T-helper 9 cell (primary cell): ENCODE results near the gene RIN3.
"Not testable (repeated sequence)": the region's sequence is repeated elsewhere in the genome, so short reads cannot be mapped to it uniquely, and the experiment has no call there.

Experiments
- DNase-seq: peaks from one replicate; pipeline ENCODE4 v3.0.0-alpha.2; 2020

Gene RIN3

DNA sequence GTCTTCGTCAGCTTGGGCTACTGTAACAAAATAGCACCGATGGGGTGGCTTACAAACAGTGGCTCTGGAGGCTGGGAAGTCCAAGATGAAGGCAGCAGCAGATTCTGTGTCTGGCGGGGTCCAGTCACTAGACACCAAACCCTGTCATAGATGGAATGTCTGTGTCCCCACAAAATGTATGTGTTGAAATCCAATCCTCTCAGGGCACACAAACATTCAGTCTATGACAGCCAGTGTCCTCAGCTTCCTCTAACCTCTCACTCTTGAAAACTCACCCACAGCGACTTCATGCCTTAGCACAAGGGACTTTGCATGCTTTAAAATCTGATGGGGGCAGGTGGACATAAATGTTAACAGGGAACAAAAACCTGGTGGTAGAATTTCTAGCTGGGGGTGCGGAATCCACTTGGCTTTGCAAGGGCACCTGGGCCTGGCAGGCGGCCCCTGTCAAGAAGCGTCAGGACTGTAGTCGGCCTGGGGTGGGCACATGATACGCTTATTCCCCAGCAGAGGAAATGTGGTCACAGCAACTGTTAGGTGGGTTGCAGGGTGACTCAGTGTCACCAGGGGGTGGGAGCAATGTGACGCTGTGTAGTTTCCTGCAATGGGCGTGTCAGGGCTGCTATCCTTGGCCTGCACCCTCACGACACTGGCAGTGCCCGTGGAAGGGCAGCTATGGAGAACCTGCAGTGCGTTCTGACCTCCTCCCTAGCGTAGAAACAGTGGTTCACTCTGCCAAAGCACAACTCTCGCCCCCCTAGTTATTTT is 17.7 kb downstream of the RIN3 start:
- DNase-seq: no peak

DNA sequence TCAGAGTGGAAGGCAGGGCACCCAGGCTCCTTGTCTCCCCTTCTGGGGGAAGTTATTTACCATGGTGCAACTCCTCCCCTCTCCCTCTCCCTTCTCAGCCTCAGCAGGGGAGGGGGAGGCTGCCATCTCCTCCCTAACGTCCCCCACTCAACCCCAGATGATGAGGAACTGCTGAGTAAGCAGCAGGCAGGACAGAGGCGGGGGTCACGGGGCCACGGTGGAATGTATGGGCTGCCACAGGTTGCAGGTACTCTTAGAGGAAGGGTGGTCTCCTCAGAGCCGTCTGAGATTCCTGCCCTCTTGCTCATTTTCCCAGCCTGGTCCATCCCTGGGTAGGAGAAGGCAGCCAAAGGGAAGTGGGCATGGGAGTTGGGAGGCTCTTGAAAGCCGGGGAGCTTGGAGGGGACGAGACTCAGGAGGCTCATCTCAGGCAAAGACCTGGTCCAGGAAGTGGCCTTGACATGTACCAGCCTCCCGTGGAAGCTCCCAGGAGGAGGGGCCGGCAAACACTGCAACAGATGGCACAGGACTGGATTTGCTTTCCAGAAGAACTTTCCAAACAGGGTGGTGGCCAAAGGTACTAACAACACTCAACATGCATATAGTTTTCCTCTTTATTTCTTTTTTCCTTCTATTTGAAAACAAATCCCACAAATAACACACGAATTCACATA is 19.0 kb downstream of the RIN3 start:
- no peak for DNase-seq

DNA sequence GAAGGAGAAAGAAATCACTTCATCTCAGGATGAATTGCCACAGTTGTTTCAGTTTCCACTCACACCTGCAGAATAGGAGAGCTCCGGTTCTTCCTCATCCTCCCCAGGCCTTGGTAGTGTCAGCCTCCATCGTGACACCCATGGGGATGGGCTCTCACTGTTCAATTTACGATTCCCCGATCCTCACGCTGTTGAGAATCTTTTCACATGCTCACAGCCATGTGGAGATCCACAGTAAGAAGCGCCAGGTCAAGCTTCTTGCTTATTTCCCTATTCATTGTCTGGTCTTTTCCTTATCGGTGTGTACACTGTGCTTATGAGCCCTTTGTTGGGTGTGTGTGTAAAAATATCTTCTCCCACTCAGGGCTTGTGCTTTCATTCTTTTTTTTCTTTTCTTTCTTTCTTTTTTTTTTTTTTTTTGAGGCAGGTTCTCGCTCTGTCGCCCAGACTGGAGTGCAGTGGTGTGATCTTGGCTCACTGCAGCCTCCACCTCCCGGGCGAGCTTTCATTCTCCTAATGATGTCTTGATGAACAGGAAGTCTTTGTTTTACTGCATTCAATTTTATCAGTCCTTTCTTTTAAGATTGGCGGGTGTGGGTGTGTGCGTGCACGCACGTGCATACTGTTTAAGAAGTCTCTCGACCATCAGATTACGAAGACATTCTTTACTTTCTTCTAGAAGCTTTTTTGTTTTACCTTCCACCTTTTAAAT is 21.5 kb downstream of the RIN3 start:
- no peak for DNase-seq

DNA sequence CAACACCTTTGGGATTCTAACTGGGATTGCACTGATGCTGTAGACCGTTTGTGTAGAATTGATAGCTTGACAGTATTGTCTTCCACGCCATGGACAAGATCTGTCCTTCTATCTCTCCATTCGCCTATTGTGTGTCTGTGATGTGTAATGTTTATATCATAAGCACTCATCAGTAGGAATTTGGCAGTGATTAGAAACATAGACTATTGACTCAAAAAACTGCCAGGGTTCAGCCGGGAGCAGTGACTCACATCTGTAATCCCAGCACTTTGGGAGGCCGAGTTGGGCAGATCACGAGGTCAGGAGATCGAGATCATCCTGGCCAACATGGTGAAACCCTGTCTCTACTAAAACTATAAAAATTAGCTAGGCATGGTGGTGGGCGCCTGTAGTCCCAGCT is 22.6 kb downstream of the RIN3 start:
- DNase-seq: not testable (repeated sequence)

DNA sequence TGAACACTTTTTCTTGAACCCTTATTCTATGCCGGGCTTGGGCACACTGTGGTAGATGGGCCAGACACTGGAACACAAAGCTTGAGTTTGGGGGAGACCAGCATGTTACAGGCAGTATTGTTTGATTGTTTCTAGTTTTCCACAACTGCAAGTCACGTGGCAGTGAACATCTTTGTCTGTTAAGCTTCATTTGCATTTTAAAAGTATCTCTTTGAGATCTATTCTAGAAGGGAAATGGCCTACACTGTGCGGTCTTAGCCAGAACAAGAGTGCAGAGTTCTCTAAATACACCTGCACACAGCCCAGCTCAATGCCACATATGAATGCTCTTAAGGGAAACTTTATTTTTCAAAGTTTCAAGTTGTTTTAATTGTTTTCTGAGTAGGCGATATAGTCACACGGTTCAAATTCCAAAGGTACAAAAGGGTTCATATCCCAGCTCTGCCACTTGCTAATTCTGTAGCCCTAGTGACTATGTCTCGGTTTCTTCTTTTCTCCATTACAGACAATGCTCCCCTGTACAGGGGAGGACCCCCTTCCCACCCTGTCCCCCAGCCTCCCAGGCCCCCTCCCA is 24.9 kb downstream of the RIN3 start:
- DNase-seq: no peak

DNA sequence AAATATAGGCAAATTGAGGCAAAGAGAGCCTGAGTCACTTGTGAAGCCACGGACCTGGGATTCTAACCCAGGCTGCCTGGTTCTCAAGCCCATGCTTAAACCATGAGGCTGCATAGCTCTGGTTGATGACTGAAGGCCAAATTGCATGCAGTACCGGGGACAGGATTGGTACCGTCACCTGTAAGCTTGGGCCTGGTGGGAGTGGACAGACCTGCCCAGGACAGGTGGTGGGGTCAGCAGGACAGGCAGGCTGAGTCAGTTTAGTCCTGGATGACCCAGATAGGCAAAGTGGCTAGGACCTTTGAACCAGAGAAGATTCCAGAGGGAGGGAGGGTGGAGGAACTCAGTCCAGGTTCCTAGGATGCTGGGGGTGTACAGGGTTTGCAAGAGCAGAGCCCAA is 25.8 kb downstream of the RIN3 start:
- no peak for DNase-seq

DNA sequence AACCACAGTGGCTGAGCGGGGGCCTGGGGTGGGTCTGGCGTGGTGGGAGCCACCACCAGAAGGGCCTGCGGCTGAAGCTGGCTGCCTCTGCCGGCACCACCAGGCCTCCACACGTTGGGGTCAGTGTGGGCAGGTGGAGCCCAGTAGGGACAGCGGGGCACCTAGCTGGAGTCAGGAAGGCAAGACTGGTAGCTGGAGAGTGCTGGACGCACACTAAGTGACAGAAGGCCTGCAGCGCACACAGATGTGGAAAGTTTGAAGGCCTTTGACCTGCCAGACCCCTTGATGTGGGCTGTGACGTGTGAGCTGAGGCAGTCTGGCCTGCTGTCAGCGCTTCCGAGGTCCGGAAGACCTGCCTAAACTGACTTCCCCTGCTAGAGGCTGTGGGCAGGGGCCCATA is 26.3 kb downstream of the RIN3 start:
- DNase-seq: no peak

DNA sequence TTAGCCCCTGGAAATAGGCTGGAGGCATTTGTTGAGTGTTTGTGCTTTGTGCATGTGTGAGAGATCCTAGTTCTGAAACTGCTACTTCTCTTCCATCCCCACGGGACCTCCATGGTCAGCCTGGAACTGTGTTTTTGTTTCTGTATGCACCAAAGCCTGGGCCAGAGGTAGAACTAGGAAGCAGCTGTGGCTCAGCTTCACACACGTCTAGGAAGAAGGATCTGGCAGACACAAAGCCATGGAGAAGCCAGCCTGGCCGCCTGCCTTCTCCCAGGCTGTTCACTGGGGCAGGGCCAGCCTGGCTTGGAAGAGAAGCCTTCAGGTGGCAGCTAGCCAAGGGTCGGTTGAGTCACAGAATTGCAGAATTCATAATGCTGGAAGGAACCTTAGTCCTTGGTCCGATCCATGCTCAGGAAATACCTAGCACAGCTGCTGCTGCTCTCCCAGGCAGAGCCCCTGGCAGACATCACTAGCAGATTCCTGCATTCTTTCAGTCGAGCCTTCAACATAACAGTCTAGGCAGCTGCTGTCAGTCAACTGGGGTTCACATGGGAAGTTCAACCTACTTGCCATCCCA is 27.0 kb downstream of the RIN3 start:
- DNase-seq: no peak

DNA sequence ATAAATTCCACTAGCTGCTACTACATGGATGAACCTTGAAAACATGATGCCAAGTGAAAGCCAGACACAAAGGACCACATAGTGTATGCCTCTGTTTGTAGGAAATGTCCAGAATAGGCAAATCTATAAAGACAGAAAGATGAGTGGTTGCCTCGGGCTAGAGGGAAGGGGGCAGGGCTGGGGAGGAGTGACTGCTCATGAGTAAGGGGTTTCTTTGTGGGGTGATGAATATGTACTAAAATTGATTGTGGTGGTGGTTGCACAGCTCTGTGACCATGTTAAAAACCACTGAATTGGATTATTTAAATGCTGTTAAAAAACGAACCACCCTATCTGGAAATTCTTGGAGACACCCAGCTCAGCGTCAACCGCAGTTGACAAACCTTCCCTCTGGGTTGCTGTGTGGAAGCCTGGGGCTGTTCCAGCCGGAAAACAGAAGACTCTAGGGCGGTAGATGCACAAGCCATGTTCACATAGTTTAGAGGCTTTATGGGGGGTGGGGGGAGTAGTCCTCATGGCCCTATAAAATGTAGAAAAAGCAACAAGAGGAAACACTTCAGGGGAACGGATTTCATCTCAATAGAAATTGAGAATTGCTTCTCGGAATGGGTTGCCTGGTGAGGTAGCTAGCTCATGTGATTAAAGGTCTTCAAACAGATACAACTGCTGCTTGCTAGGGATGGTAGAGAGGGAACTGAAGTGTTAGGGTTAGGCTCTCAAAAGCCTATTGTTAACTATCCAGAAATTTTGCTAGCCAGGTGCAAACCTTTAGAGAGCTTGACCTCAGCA is 29.4 kb downstream of the RIN3 start:
- no peak for DNase-seq

DNA sequence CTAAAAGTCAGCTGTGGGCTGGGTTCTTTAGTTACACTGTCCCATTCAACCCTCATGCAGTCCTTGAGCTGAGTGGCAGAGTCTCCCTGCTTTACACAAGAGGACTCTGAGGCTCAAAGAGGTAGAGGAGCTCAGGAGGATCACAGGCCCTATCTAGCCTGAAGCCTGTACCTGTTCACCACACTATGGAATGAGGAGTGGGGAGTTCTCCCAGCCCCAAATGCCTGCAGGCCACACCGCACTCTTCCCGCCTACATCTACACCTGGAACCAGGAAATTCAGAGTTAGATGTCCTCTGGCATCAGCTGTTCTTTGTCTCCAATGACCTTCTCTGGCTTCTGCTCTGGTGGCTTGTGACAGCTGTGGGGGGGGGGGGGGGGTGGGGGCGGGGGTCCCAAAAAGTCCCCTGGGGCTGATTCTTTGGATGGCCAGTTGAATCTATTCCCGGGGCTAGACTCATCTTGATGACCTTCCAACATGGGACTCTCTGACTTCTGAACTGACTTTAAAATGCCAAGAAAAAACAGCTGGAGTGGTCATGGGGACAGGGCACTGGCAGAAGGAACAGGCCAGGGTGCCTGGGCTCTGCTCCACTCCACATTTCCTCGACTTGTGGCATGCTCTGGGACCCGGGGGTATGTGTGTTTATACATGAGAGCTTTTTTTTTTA is 30.6 kb downstream of the RIN3 start:
- no peak for DNase-seq

DNA sequence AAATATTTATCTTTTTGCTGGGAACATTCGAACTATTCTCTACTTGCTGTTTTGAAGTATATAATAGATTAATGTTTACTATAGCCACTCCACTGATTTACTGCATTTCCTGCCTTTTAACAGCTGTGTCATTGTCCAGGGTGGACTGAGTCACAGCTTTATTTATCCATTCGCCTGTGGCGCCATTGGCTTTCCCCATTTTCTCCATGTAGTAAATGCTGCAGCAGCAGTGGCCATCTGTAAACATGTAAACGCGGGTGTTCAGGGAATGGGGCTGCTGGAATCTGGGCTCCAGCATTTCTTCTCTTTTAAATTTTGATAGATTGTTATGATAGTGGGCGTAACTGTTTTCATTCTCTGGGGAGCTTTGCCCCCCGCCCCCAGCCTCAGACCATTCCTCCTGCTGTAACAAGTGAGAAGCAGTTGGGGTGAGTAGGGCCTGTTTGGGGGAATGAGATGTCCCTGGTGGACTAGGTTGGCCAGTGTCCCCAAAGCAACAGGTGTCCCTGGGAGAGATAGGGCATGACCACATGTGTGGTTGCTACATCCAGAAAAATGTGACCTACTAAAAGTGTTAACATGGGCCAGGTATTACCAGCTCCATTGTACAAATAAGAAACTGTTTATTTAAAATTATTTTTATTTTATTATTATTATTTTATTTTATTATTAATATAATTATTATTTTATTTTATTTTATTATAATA is 32.9 kb downstream of the RIN3 start:
- no peak for DNase-seq

DNA sequence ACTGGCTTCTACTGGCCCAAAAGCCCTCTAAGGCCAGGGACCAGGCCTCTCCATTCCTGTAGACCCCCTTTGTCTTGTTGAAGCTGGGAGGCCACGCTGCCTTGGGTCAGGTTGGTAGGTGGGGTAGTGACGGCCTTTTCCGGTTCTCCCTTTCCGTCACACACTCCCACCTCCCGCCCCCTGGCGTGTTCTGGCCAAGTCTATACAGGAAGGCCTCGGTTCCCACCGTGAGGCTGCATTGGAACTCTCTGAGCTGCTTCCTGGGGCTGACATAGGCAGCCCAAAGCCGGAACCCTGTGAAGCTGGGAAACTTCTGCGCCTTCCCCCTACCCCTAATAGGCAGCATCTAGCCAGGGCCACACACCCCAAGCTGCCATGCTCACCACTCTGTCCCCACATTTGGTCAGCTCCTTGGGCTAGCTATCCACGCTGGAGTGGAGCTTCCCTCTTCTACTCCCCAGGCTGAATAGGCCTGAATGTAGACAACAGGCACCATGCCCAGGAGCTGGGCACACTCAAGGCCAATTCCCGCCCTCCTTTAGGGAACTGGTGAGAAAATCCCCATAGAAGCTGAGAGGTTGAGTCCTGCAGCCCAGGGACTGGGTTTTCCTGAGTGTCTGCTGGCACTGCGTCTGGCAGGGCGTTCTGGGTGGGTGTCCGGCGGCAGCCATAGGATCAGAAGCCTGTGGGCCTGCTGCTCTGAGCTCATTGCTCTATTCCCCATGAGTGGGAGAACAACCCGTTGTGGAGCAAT is 35.7 kb downstream of the RIN3 start:
- DNase-seq: no peak

DNA sequence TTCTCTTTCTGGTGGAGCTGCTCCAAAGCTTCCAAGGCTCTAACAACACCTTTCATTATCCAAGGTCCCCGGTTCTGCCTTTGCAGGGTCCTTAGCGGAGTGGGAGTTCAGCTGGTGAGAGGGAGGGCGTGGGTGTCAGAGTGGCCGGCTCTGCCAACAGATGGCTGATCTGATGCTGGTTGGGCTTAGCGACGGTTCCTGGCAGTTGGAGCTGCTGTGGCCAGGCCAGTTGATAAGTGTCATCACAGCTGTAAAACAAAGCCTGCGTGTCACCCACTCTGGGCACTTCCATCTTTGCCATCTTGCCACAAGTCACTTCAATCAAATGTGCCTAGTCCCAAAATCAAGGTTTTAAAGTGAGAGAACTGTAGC is 36.3 kb downstream of the RIN3 start:
- no peak for DNase-seq

DNA sequence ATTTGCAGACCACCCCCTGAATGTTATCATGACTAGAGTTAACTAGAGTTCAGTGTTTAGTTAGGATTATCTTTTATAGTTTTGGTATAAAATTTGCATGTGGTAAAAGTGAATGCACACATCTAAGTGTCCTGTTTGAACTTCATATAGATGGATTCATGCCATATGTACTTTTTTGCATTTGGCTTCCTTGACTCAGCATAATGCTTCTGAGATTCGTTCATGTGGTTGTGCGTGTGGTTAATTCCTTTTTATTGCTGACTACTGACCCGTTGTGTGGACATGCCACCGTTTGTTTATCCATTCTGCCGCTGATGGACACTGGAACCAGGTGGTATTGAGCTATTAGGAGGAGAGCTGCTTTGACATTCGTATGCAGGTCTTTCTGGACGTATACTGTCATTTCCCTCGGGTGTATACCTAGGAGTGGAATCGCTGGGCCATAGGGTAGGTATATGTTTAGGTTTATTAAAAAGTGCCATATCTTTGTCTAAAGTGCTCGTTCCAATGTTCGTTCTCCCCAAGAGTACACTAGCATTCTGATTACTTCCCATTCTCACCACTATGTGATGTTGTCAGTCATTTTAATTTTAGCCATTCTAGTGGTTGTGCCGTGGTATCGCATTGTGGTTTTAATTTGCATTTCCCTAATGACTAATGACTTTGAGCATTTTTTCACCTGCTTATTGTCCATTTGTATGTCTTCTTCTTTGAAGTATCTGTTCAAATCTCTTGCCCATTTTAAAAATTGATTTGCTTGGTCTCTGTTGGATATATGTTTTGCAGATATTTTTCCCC is 37.7 kb downstream of the RIN3 start:
- DNase-seq: no peak

DNA sequence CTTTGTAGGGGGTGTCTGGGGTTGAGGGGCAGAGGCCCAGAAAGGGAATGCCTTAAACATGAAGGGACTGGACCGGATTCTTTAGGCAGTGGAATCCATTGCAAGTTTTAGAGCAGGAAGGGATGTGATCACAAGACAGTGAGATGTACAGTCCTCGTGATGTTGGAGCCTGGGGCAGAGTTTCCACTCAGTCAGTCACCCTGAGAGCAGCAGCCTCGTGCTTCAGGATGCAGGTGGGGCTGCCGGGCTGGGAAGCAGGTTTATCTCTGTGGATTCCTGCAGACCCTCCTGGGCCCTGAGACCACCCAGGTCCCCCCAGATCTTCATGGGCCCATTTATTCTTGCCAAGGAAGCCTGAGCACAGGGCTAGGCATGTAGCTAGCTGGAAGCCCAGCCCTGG is 38.5 kb downstream of the RIN3 start:
- no peak for DNase-seq

DNA sequence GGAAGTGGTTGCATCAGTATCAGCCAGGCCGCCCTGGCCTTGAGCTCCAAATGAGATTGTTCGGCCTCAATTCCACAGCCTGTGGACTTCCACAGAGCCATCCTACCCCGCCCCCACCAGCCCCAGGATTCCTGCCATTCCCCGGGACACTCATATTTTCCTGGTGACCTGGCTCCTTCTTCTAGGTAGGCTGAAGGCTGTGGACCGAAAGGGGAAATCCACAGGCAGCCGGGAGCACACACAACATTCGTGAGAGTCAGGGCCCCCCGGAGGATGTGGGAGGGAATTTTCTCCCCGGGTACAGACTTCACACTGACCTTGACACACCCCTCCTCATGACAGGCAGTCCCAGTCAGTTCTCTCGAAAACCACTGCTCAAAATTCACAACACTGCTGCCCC is 39.9 kb downstream of the RIN3 start:
- no peak for DNase-seq

DNA sequence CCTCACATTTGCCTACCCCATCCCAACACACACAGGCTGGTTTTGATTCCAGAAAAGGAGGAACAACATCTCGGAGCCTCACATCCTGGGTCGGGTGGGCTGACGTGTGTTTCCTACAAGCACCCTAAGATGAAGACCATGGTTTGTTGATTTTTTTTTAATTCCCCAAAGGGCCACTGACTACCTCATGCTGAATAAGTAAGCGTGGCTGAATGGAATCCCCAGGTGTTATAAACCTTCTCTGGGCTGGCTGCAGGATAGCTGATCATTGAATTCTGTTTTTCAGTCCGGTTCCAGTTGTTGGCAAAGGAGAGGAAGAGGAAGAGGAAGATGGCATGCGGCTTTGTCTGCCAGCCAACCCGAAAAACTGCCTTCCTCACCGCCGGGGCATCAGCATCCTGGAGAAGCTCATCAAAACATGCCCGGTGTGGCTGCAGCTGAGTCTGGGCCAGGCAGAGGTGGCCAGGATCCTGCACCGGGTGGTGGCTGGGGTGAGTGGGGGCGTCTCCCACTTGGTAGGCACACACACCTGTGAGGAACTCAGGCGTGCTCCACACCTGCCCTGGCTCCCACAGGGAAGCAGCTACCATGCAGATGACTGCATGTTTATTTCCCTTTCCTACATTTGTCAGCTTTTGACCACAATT is 42.0 kb downstream of the RIN3 start:
- DNase-seq: no peak

DNA sequence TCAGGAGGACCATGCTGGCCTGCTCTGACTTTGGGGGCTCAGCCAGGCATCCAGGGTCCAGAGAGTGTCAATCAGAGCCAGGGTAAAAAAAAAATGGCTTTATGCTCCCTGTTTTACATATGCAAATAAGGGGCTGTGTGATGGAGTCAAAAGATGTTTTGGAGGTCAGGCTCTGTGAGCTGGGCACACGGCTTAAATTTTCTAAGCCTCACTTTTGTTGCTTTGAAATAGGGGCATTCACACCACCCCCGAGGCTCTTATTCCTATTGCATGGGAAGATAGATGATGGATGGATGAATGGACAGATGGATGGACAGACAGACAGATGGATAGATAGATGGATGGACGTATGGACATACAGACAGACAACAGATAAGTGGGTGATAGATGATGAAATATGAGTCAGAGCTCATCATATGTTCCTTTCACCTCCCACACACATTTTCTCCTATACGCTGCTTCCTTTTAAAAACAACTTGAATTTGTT is 42.7 kb downstream of the RIN3 start:
- no peak for DNase-seq
